Activated T-cell treated with anti-CD3 and anti-CD28 coated beads for 4 hours (primary cell): ENCODE results near the gene SPATA3.

ENCODE experiments used
- DNase-seq: peaks from one replicate; pipeline ENCODE4 v3.0.0-alpha.2; 2020

SPATA3 gene

GRCh38 chr2:231051116-231051515, 55.2 kb downstream of the SPATA3 start:
- no peak for DNase-seq

- peak; percentile 71 for DNase-seq
These were observed 56.9 kb downstream of the SPATA3 start for GRCh38 chr2:231052494-231053451.

GRCh38 chr2:231053846-231054245, 57.9 kb downstream of the SPATA3 start:
- DNase-seq, result no peak

- peak; percentile 92 for DNase-seq
These were observed 60.8 kb downstream of the SPATA3 start, which contains the start of gene PSMD1 for GRCh38 chr2:231056453-231057416. PSMD1 (plus strand) TSS chr2:231056867; CDS start chr2:231057026, 159 bp downstream.

- no peak for DNase-seq
These were observed 61.7 kb downstream of the SPATA3 start for GRCh38 chr2:231057590-231057989.
